ENCODE measurements around the gene CELSR1. TPM values are rescaled to one million over a fixed set of nuclear protein-coding genes. Genes with fewer than 3 reads are reported as not detected.

The CELSR1 gene
- total RNA-seq, 1 experiment from 2014 or later: 30.7 TPM

DNA sequence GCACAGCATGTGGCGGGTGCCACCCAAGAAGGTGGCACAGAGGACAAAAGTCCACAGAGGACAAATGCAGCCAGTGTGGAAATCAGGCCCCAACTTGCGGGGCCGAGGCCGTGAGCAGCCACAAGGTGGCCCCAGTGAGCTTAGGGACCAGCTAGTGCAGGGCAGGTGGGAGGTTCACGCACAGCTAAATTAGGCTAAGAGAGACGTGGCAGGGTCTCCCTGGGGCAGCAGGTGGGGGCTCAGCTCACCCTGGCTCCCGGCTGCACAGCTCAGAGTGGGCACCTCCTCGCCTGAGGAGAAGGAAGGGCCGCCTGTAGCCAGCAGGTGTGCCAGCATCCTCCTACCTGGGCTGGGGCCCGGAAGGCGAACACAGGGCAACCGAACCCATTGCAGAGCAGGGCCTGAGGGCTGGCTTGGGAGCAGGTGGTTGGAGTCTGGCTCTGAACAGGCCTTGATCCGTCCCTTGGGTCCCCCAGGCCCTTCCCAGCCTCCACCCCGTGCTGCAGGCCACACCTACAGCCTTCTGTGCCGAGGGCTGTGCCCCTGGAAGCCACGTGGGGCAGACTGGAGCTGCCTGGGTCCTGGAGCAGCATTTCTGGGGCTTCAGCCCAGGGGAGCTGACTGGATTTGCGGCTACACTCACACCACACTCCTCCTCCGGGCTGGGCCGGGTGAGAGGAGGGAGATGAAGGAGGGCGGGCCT lies 26.1 kb upstream of the CELSR1 start:
- DNase-seq (ENCODE audit: low read depth, low spot score) (no peak), ATAC-seq (peak; percentile 95)
- TF ChIP-seq POLR2AphosphoS5 (IDR thresholded peaks at IDR 0.05; ENCODE audit: low read depth, low read length): no peak
- TF ChIP-seq, protein P1, sequence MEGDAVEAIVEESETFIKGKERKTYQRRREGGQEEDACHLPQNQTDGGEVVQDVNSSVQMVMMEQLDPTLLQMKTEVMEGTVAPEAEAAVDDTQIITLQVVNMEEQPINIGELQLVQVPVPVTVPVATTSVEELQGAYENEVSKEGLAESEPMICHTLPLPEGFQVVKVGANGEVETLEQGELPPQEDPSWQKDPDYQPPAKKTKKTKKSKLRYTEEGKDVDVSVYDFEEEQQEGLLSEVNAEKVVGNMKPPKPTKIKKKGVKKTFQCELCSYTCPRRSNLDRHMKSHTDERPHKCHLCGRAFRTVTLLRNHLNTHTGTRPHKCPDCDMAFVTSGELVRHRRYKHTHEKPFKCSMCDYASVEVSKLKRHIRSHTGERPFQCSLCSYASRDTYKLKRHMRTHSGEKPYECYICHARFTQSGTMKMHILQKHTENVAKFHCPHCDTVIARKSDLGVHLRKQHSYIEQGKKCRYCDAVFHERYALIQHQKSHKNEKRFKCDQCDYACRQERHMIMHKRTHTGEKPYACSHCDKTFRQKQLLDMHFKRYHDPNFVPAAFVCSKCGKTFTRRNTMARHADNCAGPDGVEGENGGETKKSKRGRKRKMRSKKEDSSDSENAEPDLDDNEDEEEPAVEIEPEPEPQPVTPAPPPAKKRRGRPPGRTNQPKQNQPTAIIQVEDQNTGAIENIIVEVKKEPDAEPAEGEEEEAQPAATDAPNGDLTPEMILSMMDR (IDR thresholded peaks at IDR 0.05): peak; percentile 86
- POLR2A ChIA-PET: interaction anchor here (0.6 to 0.7 kb wide), 2 partner anchors 12 to 596 kb away, joined by 3 to 4 read pairs; no protein-coding TSS in a partner anchor
- intact Hi-C loops (cut with micrococcal nuclease; ENCODE audit: unreplicated experiment): loop anchor here (10.0 kb wide), 1 partner anchor 121 kb away; no protein-coding TSS in a partner anchor
- Histone ChIP-seq H3K9me3 (ENCODE audit: control insufficient read depth, insufficient read depth, low read depth, low read length) (no peaks in the 10 kb centered on the region), H3K4me1 (ENCODE audit: control insufficient read depth, insufficient read depth, low read length) (no peaks in the 10 kb centered on the region), H3K27ac (ENCODE audit: low read length) (no peak overlapping the region), H3K27me3 (ENCODE audit: control insufficient read depth, insufficient read depth, low read length) (no peaks in the 10 kb centered on the region), H3K4me3 (ENCODE audit: low read depth in 2 of 2, low read length in 2 of 2) (peak overlapping the region in 1 of 2 experiments; percentile 30; a peak in 2 of 4 replicates), H3K36me3 (ENCODE audit: control insufficient read depth, insufficient read depth, low read length) (no peaks in the 10 kb centered on the region)
- CTCF ChIA-PET: interaction anchor here (0.6 to 1.4 kb wide), 9 partner anchors 106 to 722 kb away, joined by 3 to 14 read pairs (median 8); no protein-coding TSS in a partner anchor
- in situ Hi-C loops (cut with HindIII; ENCODE audit: low pct_unique_long_range_greater_than_20kb, low sequenced_read_pairs): no loop called here
- no TSS peak for BruUV-seq (replicated peaks)

DNA sequence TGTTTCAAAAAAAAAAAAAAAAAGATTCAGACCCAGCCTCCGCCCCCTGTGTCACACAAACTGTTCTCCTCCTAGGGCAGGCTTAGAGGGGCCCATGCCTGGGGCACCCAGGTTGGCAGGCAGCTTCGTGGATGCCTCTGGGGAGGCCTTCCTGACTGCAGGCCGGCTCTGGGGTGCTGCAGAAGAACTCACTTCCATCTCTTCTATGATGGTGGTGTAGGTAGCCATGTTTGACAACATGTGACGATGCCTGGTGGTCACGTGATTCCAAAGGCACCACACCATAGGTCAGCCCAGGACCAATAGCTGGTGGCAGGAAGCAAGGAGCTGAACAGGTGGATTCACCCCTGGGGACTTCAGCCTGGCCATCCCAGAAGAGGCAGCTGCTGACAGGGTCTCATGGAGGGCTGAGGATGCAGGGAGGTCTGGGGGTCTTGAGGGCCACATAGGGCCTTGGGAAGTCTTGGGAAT lies 24.1 kb upstream of the CELSR1 start:
- BruUV-seq (replicated peaks): no TSS peak
- TF ChIP-seq TCF7L2 (IDR thresholded peaks at IDR 0.05; ENCODE audit: low read depth, low read length): no peak
- TF ChIP-seq POLR2AphosphoS5 (IDR thresholded peaks at IDR 0.05; ENCODE audit: low read depth, low read length): no peak
- TF ChIP-seq, protein P2, sequence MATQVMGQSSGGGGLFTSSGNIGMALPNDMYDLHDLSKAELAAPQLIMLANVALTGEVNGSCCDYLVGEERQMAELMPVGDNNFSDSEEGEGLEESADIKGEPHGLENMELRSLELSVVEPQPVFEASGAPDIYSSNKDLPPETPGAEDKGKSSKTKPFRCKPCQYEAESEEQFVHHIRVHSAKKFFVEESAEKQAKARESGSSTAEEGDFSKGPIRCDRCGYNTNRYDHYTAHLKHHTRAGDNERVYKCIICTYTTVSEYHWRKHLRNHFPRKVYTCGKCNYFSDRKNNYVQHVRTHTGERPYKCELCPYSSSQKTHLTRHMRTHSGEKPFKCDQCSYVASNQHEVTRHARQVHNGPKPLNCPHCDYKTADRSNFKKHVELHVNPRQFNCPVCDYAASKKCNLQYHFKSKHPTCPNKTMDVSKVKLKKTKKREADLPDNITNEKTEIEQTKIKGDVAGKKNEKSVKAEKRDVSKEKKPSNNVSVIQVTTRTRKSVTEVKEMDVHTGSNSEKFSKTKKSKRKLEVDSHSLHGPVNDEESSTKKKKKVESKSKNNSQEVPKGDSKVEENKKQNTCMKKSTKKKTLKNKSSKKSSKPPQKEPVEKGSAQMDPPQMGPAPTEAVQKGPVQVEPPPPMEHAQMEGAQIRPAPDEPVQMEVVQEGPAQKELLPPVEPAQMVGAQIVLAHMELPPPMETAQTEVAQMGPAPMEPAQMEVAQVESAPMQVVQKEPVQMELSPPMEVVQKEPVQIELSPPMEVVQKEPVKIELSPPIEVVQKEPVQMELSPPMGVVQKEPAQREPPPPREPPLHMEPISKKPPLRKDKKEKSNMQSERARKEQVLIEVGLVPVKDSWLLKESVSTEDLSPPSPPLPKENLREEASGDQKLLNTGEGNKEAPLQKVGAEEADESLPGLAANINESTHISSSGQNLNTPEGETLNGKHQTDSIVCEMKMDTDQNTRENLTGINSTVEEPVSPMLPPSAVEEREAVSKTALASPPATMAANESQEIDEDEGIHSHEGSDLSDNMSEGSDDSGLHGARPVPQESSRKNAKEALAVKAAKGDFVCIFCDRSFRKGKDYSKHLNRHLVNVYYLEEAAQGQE (IDR thresholded peaks at IDR 0.05; ENCODE audit: insufficient read depth in 1 of 2, low read depth in 2 of 2, low read length in 1 of 2): no peak
- TF ChIP-seq, protein P1 (IDR thresholded peaks at IDR 0.05): no peak
- no peak for TF ChIP-seq SIN3A (IDR thresholded peaks at IDR 0.05; ENCODE audit: borderline replicate concordance, insufficient read depth, low read depth, low read length)
- Histone ChIP-seq H3K27me3 (ENCODE audit: control insufficient read depth, insufficient read depth, low read length) (no peaks in the 10 kb centered on the region), H3K27ac (ENCODE audit: low read length) (no peak overlapping the region), H3K4me3 (ENCODE audit: low read depth in 2 of 2, low read length in 2 of 2) (no peak overlapping the region), H3K36me3 (ENCODE audit: control insufficient read depth, insufficient read depth, low read length) (no peaks in the 10 kb centered on the region), H3K9me3 (ENCODE audit: control insufficient read depth, insufficient read depth, low read depth, low read length) (no peaks in the 10 kb centered on the region), H3K4me1 (ENCODE audit: control insufficient read depth, insufficient read depth, low read length) (no peaks in the 10 kb centered on the region)
- CTCF ChIA-PET: no interaction called here
- intact Hi-C loops (cut with micrococcal nuclease; ENCODE audit: unreplicated experiment) (loop anchor here (10.0 kb wide), 1 partner anchor 123 kb away; no protein-coding TSS in a partner anchor), in situ Hi-C loops (cut with HindIII; ENCODE audit: low pct_unique_long_range_greater_than_20kb, low sequenced_read_pairs) (no loop called here)
- POLR2A ChIA-PET: no interaction called here
- no peak; the same call in 1 of the 2 replicates for ATAC-seq
- DNase-seq (ENCODE audit: low read depth, low spot score): no peak
